Prostate gland (tissue), 2 donors: ENCODE data around the gene DROSHA.

Source experiments
- CTCF ChIP-seq, 4 experiments: fragments of 200-600 bp in 2 of 4; fragments of 450-650 bp in 2 of 4; sonication (generic) in 2 of 4; IDR thresholded peaks; 1 replicate in 3 of 4; 2 replicates in 1 of 4; pipeline ENCODE4 v1.5.1; 2016 to 2019; ENCODE audit warnings: antibody characterized with exemption in 4 of 4, mild to moderate bottlenecking in 2 of 4, moderate library complexity in 2 of 4
- POLR2AphosphoS5 ChIP-seq: sonication (generic); formaldehyde crosslinking; IDR thresholded peaks from one replicate; pipeline ENCODE4 v1.6.1; 2017; ENCODE audit warnings: antibody characterized with exemption

- TF ChIP-seq CTCF (IDR thresholded peaks at IDR 0.05): no peak
- TF ChIP-seq POLR2AphosphoS5: no peak
These were observed 154.5 kb downstream of the DROSHA start for GRCh38 chr5:31377274-31377946.
